ENCODE measurements around the gene FECH. TPM values are rescaled to one million over a fixed set of nuclear protein-coding genes. Genes with fewer than 3 reads are reported as not detected.

FECH gene
- total and polyA plus RNA-seq, 9 of the 15 experiments (the other 6 are each of a cell fraction or from before 2014, with no cell fraction given) = 19.8 to 170 (median 56.8) TPM

DNA sequence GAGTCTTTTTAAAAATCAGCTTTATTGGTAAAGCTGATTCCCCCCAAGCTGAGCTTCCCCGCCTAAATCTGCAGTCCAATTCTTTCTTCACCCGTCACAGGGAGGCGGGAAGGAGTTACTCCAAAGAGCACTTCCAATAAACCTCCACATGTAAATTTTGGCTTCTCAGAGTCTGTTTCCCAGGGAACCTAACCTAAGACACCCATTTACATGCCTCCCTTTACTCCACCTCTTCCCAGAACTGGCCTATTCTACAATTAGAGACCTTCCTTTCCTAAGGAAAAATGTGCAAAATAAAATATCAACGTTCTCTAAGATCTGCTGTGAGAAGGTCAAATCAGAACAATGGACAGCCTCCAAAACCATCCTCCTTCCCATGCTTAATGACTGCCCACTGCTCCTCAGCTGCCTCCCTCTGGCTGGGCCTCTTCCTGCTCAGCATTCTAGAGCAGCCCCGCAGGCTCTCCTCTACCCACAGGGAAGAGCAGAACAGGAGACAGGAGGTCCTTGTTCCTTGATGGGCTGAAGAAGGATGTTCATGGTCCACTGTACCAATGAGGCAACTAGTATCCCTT is 87.7 kb downstream of the FECH start:
- no peak for TF ChIP-seq PRPF4 (IDR thresholded peaks at IDR 0.05; ENCODE audit: insufficient read depth, low read depth, low read length, poor library complexity, severe bottlenecking)
- TF ChIP-seq, protein P1, sequence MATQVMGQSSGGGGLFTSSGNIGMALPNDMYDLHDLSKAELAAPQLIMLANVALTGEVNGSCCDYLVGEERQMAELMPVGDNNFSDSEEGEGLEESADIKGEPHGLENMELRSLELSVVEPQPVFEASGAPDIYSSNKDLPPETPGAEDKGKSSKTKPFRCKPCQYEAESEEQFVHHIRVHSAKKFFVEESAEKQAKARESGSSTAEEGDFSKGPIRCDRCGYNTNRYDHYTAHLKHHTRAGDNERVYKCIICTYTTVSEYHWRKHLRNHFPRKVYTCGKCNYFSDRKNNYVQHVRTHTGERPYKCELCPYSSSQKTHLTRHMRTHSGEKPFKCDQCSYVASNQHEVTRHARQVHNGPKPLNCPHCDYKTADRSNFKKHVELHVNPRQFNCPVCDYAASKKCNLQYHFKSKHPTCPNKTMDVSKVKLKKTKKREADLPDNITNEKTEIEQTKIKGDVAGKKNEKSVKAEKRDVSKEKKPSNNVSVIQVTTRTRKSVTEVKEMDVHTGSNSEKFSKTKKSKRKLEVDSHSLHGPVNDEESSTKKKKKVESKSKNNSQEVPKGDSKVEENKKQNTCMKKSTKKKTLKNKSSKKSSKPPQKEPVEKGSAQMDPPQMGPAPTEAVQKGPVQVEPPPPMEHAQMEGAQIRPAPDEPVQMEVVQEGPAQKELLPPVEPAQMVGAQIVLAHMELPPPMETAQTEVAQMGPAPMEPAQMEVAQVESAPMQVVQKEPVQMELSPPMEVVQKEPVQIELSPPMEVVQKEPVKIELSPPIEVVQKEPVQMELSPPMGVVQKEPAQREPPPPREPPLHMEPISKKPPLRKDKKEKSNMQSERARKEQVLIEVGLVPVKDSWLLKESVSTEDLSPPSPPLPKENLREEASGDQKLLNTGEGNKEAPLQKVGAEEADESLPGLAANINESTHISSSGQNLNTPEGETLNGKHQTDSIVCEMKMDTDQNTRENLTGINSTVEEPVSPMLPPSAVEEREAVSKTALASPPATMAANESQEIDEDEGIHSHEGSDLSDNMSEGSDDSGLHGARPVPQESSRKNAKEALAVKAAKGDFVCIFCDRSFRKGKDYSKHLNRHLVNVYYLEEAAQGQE (IDR thresholded peaks at IDR 0.05; ENCODE audit: borderline replicate concordance) = 0 out of 2 replicates have a peak, but pooled peaks have one; percentile 15
- TF ChIP-seq, protein P1 (CRISPR knock-in tag; IDR thresholded peaks at IDR 0.05; ENCODE audit: low read depth) = no peak
- POLR2A ChIA-PET = no interaction called here
- peaks cover 0 to 7% of the 10 kb centered on the region in 2 experiments; a peak in 1 of 5 replicates for H3K27me3 ChIP-seq (ENCODE audit: control insufficient read depth in 2 of 2, insufficient read depth in 2 of 2, low read length in 2 of 2)
- H3K9me3 ChIP-seq (replicated peaks; ENCODE audit: control insufficient read depth, insufficient read depth, low read depth, low read length) = no peaks in the 10 kb centered on the region
- H3K27ac ChIP-seq (ENCODE audit: extremely low read depth, low read depth, low read length) = no peak overlapping the region
- FAIRE-seq (no peak), DNase-seq (ENCODE audit: extremely low read depth in 1 of 4, low spot score in 3 of 4) (no peak), ATAC-seq (no peak)
- 2% methylated on average over 4 of the region's 5 CpGs for WGBS (ENCODE audit: insufficient coverage, low coverage, missing lambda C conversion rate)
- no peak overlapping the region for H3K4me2 ChIP-seq (ENCODE audit: insufficient read depth, low read length)
- in situ Hi-C loops (cut with MboI) (no loop called here), intact Hi-C loops (cut with micrococcal nuclease) (no loop called here)
- no peak overlapping the region for H2AFZ ChIP-seq (ENCODE audit: low read depth, low read length)
- no peaks in the 10 kb centered on the region for H3K36me3 ChIP-seq (ENCODE audit: control insufficient read depth, insufficient read depth, low read length)
- CTCF ChIA-PET (ENCODE audit: low intra/inter-chr PET ratio) = interaction anchor here (0.7 kb wide), 1 partner anchor 715 kb away, joined by 3 read pairs; no protein-coding TSS in a partner anchor
- H3K4me1 ChIP-seq (replicated peaks in 1 of 2; ENCODE audit: control insufficient read depth in 2 of 2, insufficient read depth in 2 of 2, low read length in 2 of 2) = no peaks in the 10 kb centered on the region
- H3K9ac ChIP-seq (ENCODE audit: insufficient read depth in 1 of 2, low read depth in 2 of 2, low read length in 2 of 2) = no peak overlapping the region
- no peak overlapping the region for H3K4me3 ChIP-seq
- H3K9me1 ChIP-seq (ENCODE audit: control insufficient read depth, insufficient read depth, low read length) = no peaks in the 10 kb centered on the region
- H4K20me1 ChIP-seq (replicated peaks; ENCODE audit: control insufficient read depth, insufficient read depth, low read length) = no peaks in the 10 kb centered on the region
- BruUV-seq (replicated peaks) = no TSS peak
- no peaks in the 10 kb centered on the region for H3K79me2 ChIP-seq (ENCODE audit: control insufficient read depth, insufficient read depth, low read length)

Other genes with a start within 250 kb of the FECH start
- gene ST8SIA3, start 234.1 kb downstream of the FECH start, total RNA-seq (2014; rRNA removed) = not detected in 2 replicates
- not detected in 2 replicates for gene ST8SIA3, start 234.1 kb downstream of the FECH start, total RNA-seq (2014; rRNA removed; fragmentation: Illumina TruSeq; extraction: Trizol)
- not detected in 2 replicates for gene ST8SIA3, start 234.1 kb downstream of the FECH start, total RNA-seq (2015; rRNA removed; fragmentation: Illumina TruSeq; extraction: Trizol)
- gene ST8SIA3, start 234.1 kb downstream of the FECH start, total RNA-seq (2021) = not detected in 2 replicates
- not detected in 2 replicates for gene ST8SIA3, start 234.1 kb downstream of the FECH start, polyA plus RNA-seq (2011; rRNA removed)
- gene ST8SIA3, start 234.1 kb downstream of the FECH start, polyA plus RNA-seq (2014; fragmentation: Illumina TruSeq; extraction: Trizol) = not detected in 2 replicates
- gene ST8SIA3, start 234.1 kb downstream of the FECH start, polyA plus RNA-seq (2014; fragmentation: Nextera tagmentation; extraction: Ambion mirVana) = not detected
- not detected in 2 replicates for gene ST8SIA3, start 234.1 kb downstream of the FECH start, polyA plus RNA-seq (2014; rRNA removed)
- 0.50 and 0.65 TPM in 2 replicates for gene ONECUT2, start 151.3 kb downstream of the FECH start, total RNA-seq (2014; rRNA removed)
- gene ONECUT2, start 151.3 kb downstream of the FECH start, total RNA-seq (2014; rRNA removed; fragmentation: Illumina TruSeq; extraction: Trizol) = 1.2 and 1.3 TPM in 2 replicates
- gene ONECUT2, start 151.3 kb downstream of the FECH start, total RNA-seq (2015; rRNA removed; fragmentation: Illumina TruSeq; extraction: Trizol) = 0.83 TPM in 2 replicates
- gene ONECUT2, start 151.3 kb downstream of the FECH start, total RNA-seq (2021) = 1.9 and 2.5 TPM in 2 replicates
- gene ONECUT2, start 151.3 kb downstream of the FECH start, polyA plus RNA-seq (2011; rRNA removed) = 0.85 TPM in 2 replicates
- 1.3 and 1.5 TPM in 2 replicates for gene ONECUT2, start 151.3 kb downstream of the FECH start, polyA plus RNA-seq (2014; fragmentation: Illumina TruSeq; extraction: Trizol)
- gene ONECUT2, start 151.3 kb downstream of the FECH start, polyA plus RNA-seq (2014; fragmentation: Nextera tagmentation; extraction: Ambion mirVana) = under 1 TPM; 0.27 to 0.37 TPM
- gene ONECUT2, start 151.3 kb downstream of the FECH start, polyA plus RNA-seq (2014; rRNA removed) = 0.52 and 0.55 TPM in 2 replicates
- gene NARS1, start 35.1 kb upstream of the FECH start, total RNA-seq (2014; rRNA removed) = 153 and 232 TPM in 2 replicates
- 236 and 274 TPM in 2 replicates for gene NARS1, start 35.1 kb upstream of the FECH start, total RNA-seq (2014; rRNA removed; fragmentation: Illumina TruSeq; extraction: Trizol)
- gene NARS1, start 35.1 kb upstream of the FECH start, total RNA-seq (2015; rRNA removed; fragmentation: Illumina TruSeq; extraction: Trizol) = 267 and 290 TPM in 2 replicates
- 130 and 145 TPM in 2 replicates for gene NARS1, start 35.1 kb upstream of the FECH start, total RNA-seq (2021)
- 180 and 207 TPM in 2 replicates for gene NARS1, start 35.1 kb upstream of the FECH start, polyA plus RNA-seq (2011; rRNA removed)
- 270 and 293 TPM in 2 replicates for gene NARS1, start 35.1 kb upstream of the FECH start, polyA plus RNA-seq (2014; fragmentation: Illumina TruSeq; extraction: Trizol)
- 100 to 1,000 TPM; 141 to 267 TPM for gene NARS1, start 35.1 kb upstream of the FECH start, polyA plus RNA-seq (2014; fragmentation: Nextera tagmentation; extraction: Ambion mirVana)
- 186 and 225 TPM in 2 replicates for gene NARS1, start 35.1 kb upstream of the FECH start, polyA plus RNA-seq (2014; rRNA removed)
- gene ATP8B1, start 216.6 kb upstream of the FECH start, total RNA-seq (2014; rRNA removed) = 0.04 TPM in 1 of 2 replicates, not detected in the other
- 0.04 and 0.22 TPM in 2 replicates for gene ATP8B1, start 216.6 kb upstream of the FECH start, total RNA-seq (2014; rRNA removed; fragmentation: Illumina TruSeq; extraction: Trizol)
- 0.04 TPM in 1 of 2 replicates, not detected in the other for gene ATP8B1, start 216.6 kb upstream of the FECH start, total RNA-seq (2015; rRNA removed; fragmentation: Illumina TruSeq; extraction: Trizol)
- 0.20 and 0.22 TPM in 2 replicates for gene ATP8B1, start 216.6 kb upstream of the FECH start, total RNA-seq (2021)
- 0.01 and 0.07 TPM in 2 replicates for gene ATP8B1, start 216.6 kb upstream of the FECH start, polyA plus RNA-seq (2011; rRNA removed)
- gene ATP8B1, start 216.6 kb upstream of the FECH start, polyA plus RNA-seq (2014; fragmentation: Illumina TruSeq; extraction: Trizol) = 0.03 TPM in 1 of 2 replicates, not detected in the other
- not detected for gene ATP8B1, start 216.6 kb upstream of the FECH start, polyA plus RNA-seq (2014; fragmentation: Nextera tagmentation; extraction: Ambion mirVana)
- 0.01 TPM in 1 of 2 replicates, not detected in the other for gene ATP8B1, start 216.6 kb upstream of the FECH start, polyA plus RNA-seq (2014; rRNA removed)